PC-3 (cell line): ENCODE data around the gene PRKCE.

Source experiments
- CTCF ChIP-seq: fragments of 300-600 bp; sonication (generic); conservative IDR thresholded peaks from 2 replicates; pipeline ENCODE4 v1.5.1; 2017; ENCODE audit warnings: antibody characterized with exemption, low read depth, mild to moderate bottlenecking, low read length
- EZH2 ChIP-seq: fragments of 300-600 bp; sonication (generic); IDR thresholded peaks from one replicate; pipeline ENCODE4 v1.6.1; 2017; ENCODE audit warnings: antibody characterized with exemption, mild to moderate bottlenecking, low read length; ENCODE audit not compliant: unreplicated experiment
- EZH2phosphoT487 ChIP-seq: fragments of 300-600 bp; sonication (generic); IDR thresholded peaks from 2 replicates; pipeline ENCODE4 v1.6.1; 2018; ENCODE audit warnings: mild to moderate bottlenecking, antibody characterized with exemption, low read length, borderline replicate concordance

DNA sequence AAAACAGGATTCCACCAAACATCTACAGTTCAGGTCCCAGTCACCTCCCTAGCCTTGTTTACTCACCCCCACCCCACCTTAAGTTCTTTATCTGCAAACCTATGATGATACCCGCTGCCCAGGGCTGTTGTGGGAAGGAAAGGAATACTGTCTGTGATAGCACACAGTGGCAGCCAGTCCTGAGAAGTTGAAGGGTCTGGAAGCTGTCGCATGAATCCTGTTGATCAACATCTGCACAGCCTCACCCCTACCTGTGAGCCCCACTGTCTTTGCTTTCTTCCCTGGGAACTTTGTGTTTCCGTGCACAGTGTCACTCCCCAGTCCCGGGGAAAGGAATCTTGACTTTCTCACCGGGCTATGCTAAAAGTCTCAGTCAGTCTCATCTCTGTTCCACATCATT lies 485.0 kb downstream of the PRKCE start:
- no peak for TF ChIP-seq CTCF
- no peak for TF ChIP-seq EZH2phosphoT487
- no peak for TF ChIP-seq EZH2
